C4-2B (cell line): ENCODE results near the gene NEGR1.

Experiments used
- CTCF ChIP-seq: fragments of 450-650 bp; conservative IDR thresholded peaks from 2 replicates; pipeline ENCODE4 v1.5.1; 2017; ENCODE audit warnings: mild to moderate bottlenecking
- ZFX ChIP-seq: fragments of 450-650 bp; IDR thresholded peaks from 2 replicates; pipeline ENCODE4 v1.6.1; 2017

GRCh38 chr1:72280131-72280530 lies 2.2 kb downstream of the NEGR1 start:
- TF ChIP-seq CTCF: no peak
- TF ChIP-seq ZFX: no peak
